ENCODE measurements around the gene PARP12.
A peak's percentile ranks its signal among the peaks of the same experiment; 100 is the strongest.

The PARP12 gene

GRCh38 chr7:140014123-140014522 is 48.6 kb downstream of the PARP12 start:
- no peak for DNase-seq (ENCODE audit: low read depth)

GRCh38 chr7:140013676-140014075 is 49.1 kb downstream of the PARP12 start:
- DNase-seq (ENCODE audit: low read depth) = no peak

GRCh38 chr7:140010194-140010895 is 52.4 kb downstream of the PARP12 start:
- DNase-seq (ENCODE audit: low read depth) = no peak

GRCh38 chr7:140009735-140010134 is 53.0 kb downstream of the PARP12 start:
- no peak for DNase-seq (ENCODE audit: low read depth)

GRCh38 chr7:140008755-140009610 is 53.8 kb downstream of the PARP12 start:
- DNase-seq (ENCODE audit: low read depth) = no peak

- DNase-seq (ENCODE audit: low read depth) = no peak
Observed at GRCh38 chr7:140007051-140007690, 55.6 kb downstream of the PARP12 start.

- DNase-seq (ENCODE audit: low read depth) = no peak
Observed at GRCh38 chr7:140006600-140006999, 56.2 kb downstream of the PARP12 start.

- DNase-seq (ENCODE audit: low read depth) = peak; percentile 22
Observed at GRCh38 chr7:140005754-140006503, 56.8 kb downstream of the PARP12 start.

- no peak for DNase-seq (ENCODE audit: low read depth)
Observed at GRCh38 chr7:140005341-140005740, 57.4 kb downstream of the PARP12 start.

- DNase-seq (ENCODE audit: low read depth) = no peak
Observed at GRCh38 chr7:140004672-140005071, 58.1 kb downstream of the PARP12 start.

- peak; percentile 75 for DNase-seq (ENCODE audit: low read depth)
Observed at GRCh38 chr7:140003913-140004382, 58.8 kb downstream of the PARP12 start.

GRCh38 chr7:140000666-140001268 is 62.0 kb downstream of the PARP12 start:
- no peak for DNase-seq (ENCODE audit: low read depth)

GRCh38 chr7:139999516-139999915 is 63.2 kb downstream of the PARP12 start:
- DNase-seq (ENCODE audit: low read depth) = no peak

- DNase-seq (ENCODE audit: low read depth) = no peak
Observed at GRCh38 chr7:139998572-139998971, 64.2 kb downstream of the PARP12 start.

- no peak for DNase-seq (ENCODE audit: low read depth)
Observed at GRCh38 chr7:139995017-139995915, 67.5 kb downstream of the PARP12 start.

- no peak for DNase-seq (ENCODE audit: low read depth)
Observed at GRCh38 chr7:139994356-139994755, 68.4 kb downstream of the PARP12 start.

- no peak for DNase-seq (ENCODE audit: low read depth)
Observed at GRCh38 chr7:139993592-139993991, 69.2 kb downstream of the PARP12 start.

- no peak for DNase-seq (ENCODE audit: low read depth)
Observed at GRCh38 chr7:139993169-139993568, 69.6 kb downstream of the PARP12 start.

- no peak for DNase-seq (ENCODE audit: low read depth)
Observed at GRCh38 chr7:139992353-139993044, 70.3 kb downstream of the PARP12 start.

GRCh38 chr7:139991911-139992310 is 70.8 kb downstream of the PARP12 start:
- DNase-seq (ENCODE audit: low read depth) = no peak
